HG03135 (cell line): ENCODE data around the gene WT1.

ENCODE experiments used
- ATAC-seq: cut with Tn5 transposase; IDR thresholded peaks from one replicate; pipeline ENCODE4 v1.9.1; 2021; ENCODE audit warnings: mild to moderate bottlenecking, moderate library complexity; ENCODE audit not compliant: unreplicated experiment

The WT1 gene

GRCh38 chr11:32438866-32439489 is 3.6 kb upstream of the WT1 start:
- no peak for ATAC-seq

- ATAC-seq = no peak
These were observed 3.1 kb upstream of the WT1 start for GRCh38 chr11:32438346-32438865.

- no peak for ATAC-seq
These were observed 2.4 kb upstream of the WT1 start for GRCh38 chr11:32437495-32438345.

DNA sequence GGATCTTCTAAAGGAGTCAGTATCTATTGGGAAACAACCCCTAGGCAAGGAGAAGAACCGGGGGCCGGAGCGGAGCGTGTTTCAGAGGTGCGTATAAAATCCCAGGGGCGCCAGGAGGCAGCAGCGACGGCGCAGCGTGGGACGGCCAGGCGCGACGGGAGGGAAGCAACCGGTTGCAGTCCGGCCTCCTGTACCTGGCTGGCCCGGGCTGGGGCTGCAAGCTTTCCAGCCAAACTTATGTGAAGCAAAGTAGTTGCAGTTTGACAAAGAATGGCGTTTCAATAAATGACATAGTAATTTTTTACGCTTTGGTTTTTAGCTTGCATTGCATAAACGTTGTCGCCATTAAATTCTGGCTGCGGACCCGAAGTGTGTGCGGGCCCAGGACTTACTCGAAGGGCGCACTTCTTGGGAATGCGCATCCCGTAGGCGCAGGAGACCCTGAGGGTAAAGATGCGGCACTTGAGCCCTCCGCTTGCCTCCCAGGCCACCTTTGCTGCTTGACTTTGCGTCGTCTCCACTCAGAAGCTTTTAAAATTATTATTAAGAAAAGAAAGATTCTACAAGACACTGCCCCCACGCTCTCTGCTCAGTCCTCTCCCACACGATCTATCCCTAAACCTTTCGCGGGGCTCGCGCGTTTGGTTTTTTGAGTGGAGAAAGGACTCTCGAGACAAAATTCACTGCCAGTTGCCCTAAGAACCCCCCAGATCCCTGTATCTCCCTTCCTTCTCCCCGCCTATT is 1.6 kb upstream of the WT1 start:
- ATAC-seq = no peak

DNA sequence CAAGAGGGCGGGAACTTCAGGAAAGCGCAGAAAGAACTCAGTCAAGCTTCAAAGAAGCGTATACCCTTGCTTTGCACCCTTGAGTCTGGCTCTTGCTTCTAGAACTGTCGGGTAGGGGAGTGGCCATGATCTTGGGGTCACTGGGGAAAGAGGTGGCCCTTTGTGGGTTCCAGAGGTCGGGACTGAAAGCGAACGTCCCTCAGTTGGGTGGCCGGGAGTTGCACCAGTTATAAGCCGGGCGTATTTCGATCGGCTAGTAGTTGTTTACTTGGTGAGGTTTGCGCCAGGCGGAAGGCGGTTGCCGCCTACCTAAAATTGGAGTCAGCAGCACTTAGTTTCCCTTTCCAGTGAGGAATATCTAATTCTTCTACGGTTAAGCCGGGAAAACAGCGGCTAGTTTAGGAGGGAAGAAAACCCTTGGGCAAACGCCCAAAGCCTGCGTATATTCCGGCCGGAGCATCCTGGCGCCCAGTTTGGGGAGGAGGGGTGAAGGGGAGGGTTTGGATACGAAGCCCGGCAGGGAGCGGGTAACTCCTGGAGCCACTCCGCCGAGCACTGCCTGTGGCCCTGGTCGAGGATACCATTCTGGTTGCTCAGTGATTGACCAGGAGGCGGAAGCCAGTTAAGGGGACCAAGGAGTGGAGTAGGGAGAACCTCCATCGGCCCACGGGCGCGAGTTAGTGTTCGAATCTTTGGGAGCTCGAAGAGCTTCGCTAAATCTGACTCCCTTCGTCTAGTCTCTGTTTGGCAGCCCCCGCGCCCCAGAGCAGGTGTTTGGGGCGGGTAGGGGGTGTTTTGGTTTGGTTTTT is 807 bp upstream of the WT1 start:
- ATAC-seq = no peak

DNA sequence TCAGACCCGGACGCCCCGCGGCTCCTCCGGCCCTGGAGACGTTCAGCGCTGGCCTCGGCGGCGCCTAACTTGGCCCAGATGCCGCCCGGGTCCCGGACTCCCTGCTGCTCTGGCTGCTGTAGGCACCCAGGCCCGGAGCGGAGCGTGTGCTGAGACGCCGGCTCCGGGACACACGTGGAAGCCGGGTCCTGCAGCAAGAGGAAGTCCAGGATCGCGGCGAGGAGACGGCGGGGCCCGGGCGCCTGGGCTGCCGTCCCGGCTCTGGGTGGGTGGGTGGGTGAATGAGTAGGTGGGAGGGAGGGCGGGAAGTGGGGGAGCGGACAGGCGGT is 223 bp downstream of the WT1 start:
- ATAC-seq = no peak

DNA sequence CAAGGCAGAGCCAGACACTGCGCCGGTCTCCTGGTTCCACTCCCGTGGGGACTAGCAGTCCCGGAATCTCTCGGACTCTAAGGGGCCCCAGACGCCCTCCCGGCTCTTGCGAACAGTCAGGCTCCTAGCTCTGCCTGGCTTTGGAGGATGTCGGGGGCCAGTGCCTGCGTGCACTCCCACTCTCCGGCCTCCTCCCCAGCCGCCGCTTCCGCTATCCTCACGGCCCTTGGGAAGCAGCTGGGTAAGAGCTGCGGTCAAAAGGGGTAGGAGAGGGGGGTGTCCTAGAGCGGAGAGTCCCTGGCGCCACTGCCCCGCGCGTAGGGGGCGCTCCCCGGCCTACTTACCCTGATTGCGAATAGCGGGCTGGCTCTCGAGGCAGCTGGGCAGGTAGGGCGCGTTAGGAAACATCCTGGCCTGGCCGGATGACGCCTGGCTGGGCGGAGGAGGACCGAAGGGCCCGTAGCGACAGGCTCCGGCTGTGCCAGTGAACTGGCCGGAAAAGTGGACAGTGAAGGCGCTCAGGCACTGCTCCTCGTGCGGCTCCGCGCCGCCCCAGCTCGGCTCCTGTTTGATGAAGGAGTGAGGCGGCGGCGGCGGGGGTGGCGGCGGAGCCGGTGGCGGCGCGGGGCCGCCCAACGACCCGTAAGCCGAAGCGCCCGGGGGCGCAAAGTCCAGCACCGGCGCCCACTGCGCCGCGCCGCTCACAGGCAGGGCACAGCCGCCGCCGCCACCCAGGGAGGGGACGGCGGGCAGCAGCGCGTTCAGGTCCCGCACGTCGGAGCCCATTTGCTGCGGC is 785 bp downstream of the WT1 start:
- no peak for ATAC-seq

- no peak for ATAC-seq
These were observed 1.4 kb downstream of the WT1 start for GRCh38 chr11:32433914-32434355.

- ATAC-seq = no peak
These were observed 2.0 kb downstream of the WT1 start for GRCh38 chr11:32433101-32433913.

DNA sequence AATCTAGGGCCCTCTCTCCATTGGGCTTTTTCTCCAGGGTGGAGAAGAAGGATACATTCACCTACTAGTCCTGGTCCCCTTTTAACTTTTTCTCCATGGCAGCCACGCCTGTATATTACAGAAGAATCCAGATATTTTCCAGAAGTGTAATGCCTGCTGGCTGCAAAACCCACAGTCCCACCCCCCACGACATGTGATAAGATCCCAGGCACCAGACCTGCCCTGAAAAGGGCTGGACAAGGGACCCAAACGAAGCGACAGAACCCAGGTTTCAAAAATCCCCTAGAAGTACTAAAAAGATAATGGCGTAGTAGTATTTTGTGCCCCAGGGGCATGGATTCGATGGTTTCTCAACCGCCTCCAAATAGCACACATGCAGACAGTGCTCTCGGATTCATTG is 2.8 kb downstream of the WT1 start:
- ATAC-seq = no peak

- ATAC-seq = no peak
These were observed 4.6 kb downstream of the WT1 start for GRCh38 chr11:32430568-32431381.

DNA sequence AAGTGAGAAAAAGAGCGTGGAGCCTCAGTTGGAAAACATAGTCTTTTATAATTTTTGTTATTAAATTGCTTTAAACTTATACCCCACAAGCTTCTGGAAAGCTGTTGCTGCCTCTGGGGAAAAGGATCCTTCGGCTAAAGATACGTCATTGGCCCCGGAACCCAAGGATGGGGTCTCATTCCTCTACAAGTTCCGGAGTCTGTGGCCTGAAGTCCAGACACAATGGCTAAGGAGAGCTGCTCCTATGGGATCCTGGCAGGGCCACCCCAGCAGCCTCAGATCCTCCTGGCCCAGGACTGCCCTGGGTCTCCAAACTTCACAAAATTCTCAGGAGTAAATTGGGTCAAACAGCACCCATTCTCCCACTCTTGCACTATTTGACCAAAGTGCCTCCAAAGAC is 5.9 kb downstream of the WT1 start:
- no peak for ATAC-seq

- ATAC-seq = no peak
These were observed 6.6 kb downstream of the WT1 start for GRCh38 chr11:32428665-32429303.

GRCh38 chr11:32427935-32428664 is 7.2 kb downstream of the WT1 start:
- no peak for ATAC-seq

DNA sequence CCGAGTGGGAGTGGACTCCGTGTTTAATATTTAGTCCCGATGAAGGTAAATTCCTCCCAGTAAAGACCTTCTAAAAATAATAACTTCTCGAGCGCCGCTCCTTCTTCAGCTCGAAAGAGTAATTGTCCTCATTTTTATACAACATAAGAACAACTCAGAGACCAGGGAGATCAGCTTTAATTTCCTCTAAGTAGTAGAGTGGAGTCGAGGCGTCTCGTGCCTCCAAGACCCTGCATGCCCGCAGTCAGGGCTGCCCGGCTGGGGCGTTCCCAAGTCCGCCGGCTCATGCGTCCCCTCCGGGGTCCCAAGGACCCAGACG is 7.8 kb downstream of the WT1 start:
- no peak for ATAC-seq

DNA sequence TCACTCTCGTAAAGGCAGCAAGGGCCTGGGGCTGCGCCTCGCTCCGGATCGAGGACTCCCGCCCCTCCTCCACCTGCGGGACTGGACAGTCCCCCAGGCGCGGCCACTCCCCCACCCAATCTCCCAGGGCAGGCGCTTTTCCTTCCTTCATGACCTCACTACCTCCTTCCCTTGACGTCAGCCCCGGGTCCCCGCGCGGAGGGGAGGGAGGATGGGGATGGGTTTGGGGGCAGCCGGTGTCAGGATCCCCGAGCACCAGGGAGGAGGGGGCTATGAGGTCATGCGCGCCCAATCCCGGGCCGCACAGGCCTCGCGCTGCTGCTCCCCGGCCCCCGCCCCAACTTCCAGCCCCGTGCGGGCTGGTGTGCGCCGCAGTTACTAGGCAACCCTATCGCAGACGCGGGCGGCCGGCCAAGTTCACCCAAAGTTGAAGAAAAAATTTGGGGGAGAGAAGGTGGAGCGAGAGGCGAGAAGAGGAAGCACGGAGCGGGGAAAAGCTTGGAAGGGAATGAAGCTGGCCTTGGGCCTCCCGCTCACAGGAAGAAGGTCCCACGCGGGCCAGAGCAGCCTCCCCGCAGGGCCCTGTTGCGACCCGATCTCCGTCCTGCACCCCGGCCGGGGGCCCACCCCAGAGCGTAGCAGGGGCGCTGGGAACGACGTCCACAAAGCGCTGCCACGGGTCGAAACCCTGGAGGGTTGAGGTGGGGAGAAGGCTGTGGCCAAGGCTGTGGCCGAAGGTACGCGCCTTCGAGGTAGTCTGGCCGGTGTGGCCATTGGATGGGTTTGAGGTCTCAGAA is 8.3 kb downstream of the WT1 start:
- ATAC-seq = no peak

DNA sequence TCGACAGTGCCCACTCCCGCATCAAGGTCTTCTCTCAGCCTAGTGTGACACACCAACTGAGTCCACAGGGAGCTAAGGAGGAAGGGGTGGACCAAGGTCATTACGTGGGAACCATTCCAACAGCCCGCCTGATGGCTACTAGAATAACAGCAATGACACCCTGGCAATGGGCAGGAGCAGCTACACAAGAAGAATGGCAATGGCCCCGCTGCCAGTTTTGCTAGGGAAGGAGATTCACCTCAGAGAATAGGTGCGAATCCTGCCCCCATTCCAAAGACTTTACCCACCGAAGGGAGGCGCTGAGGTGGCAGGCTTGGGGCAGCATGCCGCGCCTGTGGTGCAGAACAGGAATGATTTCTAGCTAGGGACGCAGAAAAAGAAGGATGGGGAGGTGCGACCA is 9.1 kb downstream of the WT1 start:
- no peak for ATAC-seq
